ENCODE measurements around the gene GALNT11. TPM values are rescaled to one million over a fixed set of nuclear protein-coding genes. Genes with fewer than 3 reads are reported as not detected.

The GALNT11 gene
- total and polyA plus RNA-seq, 9 of the 15 experiments (the other 6 are each of a cell fraction or from before 2014, with no cell fraction given) = 8.2 to 59.5 (median 36.5) TPM

GRCh38 chr7:152048051-152048450 lies 22.6 kb downstream of the GALNT11 start:
- Histone ChIP-seq H3K27ac (ENCODE audit: extremely low read depth, low read depth, low read length) (no peak overlapping the region), H3K9ac (ENCODE audit: insufficient read depth in 1 of 2, low read depth in 2 of 2, low read length in 2 of 2) (no peak overlapping the region), H3K4me2 (ENCODE audit: insufficient read depth, low read length) (no peak overlapping the region), H3K4me1 (replicated peaks in 1 of 2; ENCODE audit: control insufficient read depth in 2 of 2, insufficient read depth in 2 of 2, low read length in 2 of 2) (no peaks in the 10 kb centered on the region), H3K79me2 (ENCODE audit: control insufficient read depth, insufficient read depth, low read length) (no peaks in the 10 kb centered on the region), H3K4me3 (no peak overlapping the region), H4K20me1 (replicated peaks; ENCODE audit: control insufficient read depth, insufficient read depth, low read length) (peaks cover 6% of the 10 kb centered on the region; the same call in 1 of the 2 replicates), H3K27me3 (ENCODE audit: control insufficient read depth in 2 of 2, insufficient read depth in 2 of 2, low read length in 2 of 2) (no peaks in the 10 kb centered on the region), H2AFZ (ENCODE audit: low read depth, low read length) (no peak overlapping the region), H3K36me3 (ENCODE audit: control insufficient read depth, insufficient read depth, low read length) (no peaks in the 10 kb centered on the region), H3K9me3 (replicated peaks; ENCODE audit: control insufficient read depth, insufficient read depth, low read depth, low read length) (no peaks in the 10 kb centered on the region), H3K9me1 (ENCODE audit: control insufficient read depth, insufficient read depth, low read length) (no peaks in the 10 kb centered on the region)
- intact Hi-C loops (cut with micrococcal nuclease) = no loop called here
- WGBS (ENCODE audit: insufficient coverage, low coverage, missing lambda C conversion rate) = 73% methylated on average over 2 of the region's 2 CpGs
- no TSS peak for BruUV-seq (replicated peaks)
- ChIA-PET CTCF (ENCODE audit: low intra/inter-chr PET ratio) (no interaction called here), POLR2A (no interaction called here)
- DNase-seq (ENCODE audit: extremely low read depth in 1 of 4, low spot score in 3 of 4) (no peak), FAIRE-seq (no peak), ATAC-seq (no peak)
- in situ Hi-C loops (cut with MboI) = no loop called here
- TF ChIP-seq, protein P1, sequence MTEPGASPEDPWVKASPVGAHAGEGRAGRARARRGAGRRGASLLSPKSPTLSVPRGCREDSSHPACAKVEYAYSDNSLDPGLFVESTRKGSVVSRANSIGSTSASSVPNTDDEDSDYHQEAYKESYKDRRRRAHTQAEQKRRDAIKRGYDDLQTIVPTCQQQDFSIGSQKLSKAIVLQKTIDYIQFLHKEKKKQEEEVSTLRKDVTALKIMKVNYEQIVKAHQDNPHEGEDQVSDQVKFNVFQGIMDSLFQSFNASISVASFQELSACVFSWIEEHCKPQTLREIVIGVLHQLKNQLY (CRISPR knock-in tag; conservative IDR thresholded peaks at IDR 0.05) = no peak
- no peak for TF ChIP-seq HMGN3 (IDR thresholded peaks at IDR 0.05; ENCODE audit: borderline replicate concordance, extremely low read depth, insufficient read length, low read depth, low read length)
- no peak for TF ChIP-seq ID3 (CRISPR knock-in tag; IDR thresholded peaks at IDR 0.05)
- TF ChIP-seq ID3 (tag; IDR thresholded peaks at IDR 0.05) = no peak
- no peak for TF ChIP-seq NFIC (IDR thresholded peaks at IDR 0.05)
- no peak for TF ChIP-seq MBD2 (IDR thresholded peaks at IDR 0.05; ENCODE audit: borderline replicate concordance, low read depth)
- TF ChIP-seq, protein P2, sequence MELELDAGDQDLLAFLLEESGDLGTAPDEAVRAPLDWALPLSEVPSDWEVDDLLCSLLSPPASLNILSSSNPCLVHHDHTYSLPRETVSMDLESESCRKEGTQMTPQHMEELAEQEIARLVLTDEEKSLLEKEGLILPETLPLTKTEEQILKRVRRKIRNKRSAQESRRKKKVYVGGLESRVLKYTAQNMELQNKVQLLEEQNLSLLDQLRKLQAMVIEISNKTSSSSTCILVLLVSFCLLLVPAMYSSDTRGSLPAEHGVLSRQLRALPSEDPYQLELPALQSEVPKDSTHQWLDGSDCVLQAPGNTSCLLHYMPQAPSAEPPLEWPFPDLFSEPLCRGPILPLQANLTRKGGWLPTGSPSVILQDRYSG (tag; conservative IDR thresholded peaks at IDR 0.05; ENCODE audit: low read depth) = no peak
- no peak for TF ChIP-seq ZNF274 (IDR thresholded peaks at IDR 0.05; ENCODE audit: borderline replicate concordance, low read depth, low read length)
- TF ChIP-seq CTBP1 (IDR thresholded peaks at IDR 0.05; ENCODE audit: borderline replicate concordance) = no peak
- no peak for TF ChIP-seq RAD51 (IDR thresholded peaks at IDR 0.05; ENCODE audit: borderline replicate concordance, low read depth)
- no peak for TF ChIP-seq UBTF (IDR thresholded peaks at IDR 0.05; ENCODE audit: borderline replicate concordance in 1 of 2, low read depth in 2 of 2, low read length in 2 of 2)
- no peak for TF ChIP-seq ZNF143 (CRISPR knock-in tag; IDR thresholded peaks at IDR 0.05)
- TF ChIP-seq ZBTB34 (CRISPR knock-in tag; IDR thresholded peaks at IDR 0.05) = no peak
- no peak for TF ChIP-seq MNT (conservative IDR thresholded peaks at IDR 0.05)
- no peak for TF ChIP-seq ZNF41 (CRISPR knock-in tag; conservative IDR thresholded peaks at IDR 0.05)
